ENCODE data around the gene GLP1R.

The GLP1R gene

DNA sequence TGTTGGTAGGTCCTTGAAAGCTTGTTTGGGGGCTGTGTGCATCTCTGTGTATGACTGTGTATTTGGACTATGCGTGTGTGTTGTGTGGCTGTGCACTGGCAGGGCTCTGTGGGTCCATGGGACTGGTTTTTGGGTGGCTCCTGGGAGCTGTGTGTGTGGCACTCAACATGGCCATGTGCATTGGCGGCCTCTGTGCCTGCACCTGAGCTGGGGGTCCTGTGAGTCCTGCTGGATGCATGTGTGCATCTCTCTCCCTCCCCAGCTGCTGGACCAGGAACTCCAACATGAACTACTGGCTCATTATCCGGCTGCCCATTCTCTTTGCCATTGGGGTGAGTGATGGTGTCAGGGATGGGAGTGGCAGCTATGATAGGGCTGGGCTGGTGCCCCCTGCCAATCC, 30.1 kb downstream of the GLP1R start:
- POLR2A ChIA-PET = no interaction called here
- TF ChIP-seq, protein P1, sequence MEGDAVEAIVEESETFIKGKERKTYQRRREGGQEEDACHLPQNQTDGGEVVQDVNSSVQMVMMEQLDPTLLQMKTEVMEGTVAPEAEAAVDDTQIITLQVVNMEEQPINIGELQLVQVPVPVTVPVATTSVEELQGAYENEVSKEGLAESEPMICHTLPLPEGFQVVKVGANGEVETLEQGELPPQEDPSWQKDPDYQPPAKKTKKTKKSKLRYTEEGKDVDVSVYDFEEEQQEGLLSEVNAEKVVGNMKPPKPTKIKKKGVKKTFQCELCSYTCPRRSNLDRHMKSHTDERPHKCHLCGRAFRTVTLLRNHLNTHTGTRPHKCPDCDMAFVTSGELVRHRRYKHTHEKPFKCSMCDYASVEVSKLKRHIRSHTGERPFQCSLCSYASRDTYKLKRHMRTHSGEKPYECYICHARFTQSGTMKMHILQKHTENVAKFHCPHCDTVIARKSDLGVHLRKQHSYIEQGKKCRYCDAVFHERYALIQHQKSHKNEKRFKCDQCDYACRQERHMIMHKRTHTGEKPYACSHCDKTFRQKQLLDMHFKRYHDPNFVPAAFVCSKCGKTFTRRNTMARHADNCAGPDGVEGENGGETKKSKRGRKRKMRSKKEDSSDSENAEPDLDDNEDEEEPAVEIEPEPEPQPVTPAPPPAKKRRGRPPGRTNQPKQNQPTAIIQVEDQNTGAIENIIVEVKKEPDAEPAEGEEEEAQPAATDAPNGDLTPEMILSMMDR (IDR thresholded peaks at IDR 0.05; ENCODE audit: insufficient read depth, low read length, missing control alignments) = no peak
- CTCF ChIA-PET = no interaction called here

DNA sequence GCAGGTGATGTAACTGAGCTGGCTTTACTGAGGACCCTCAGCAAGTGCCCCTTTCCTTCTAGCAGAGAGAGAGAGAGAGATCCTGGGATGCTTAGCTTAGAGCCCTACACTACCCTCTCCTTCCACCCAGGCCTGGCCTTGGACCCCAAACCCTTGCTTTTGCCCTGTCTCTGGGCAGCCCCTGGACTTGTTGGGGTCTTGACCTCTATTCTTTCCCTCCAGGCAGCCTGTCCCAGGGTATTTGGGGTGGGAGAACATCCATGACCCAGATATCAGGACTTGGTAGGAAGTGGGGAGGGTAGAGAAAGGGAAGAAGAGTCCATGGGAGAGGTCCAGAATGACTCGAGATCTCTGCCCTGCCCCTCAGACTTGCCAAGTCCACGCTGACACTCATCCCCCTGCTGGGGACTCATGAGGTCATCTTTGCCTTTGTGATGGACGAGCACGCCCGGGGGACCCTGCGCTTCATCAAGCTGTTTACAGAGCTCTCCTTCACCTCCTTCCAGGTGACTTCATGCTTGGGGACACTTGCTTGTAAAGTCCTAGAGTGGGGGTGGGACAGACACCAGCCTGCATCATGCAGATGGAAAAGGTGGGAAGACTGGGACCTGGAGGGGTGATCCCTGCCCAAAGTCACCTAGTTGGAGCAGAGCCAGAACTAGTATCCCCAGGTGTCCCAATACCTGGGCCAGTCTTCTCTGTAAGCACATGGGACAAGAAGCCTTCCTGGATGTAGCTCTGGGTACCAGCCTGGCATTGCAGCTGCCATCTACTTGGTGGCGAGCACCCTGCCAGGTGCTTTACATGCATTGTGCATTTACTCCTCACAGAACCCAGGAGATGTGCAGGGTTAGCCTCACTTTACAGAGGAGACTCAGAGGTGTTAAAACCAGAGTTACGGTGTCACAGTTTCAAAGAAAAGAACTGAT, 30.9 kb downstream of the GLP1R start:
- TF ChIP-seq, protein P1 (IDR thresholded peaks at IDR 0.05; ENCODE audit: insufficient read depth, low read length, missing control alignments) = no peak
- ChIA-PET POLR2A (no interaction called here), CTCF (no interaction called here)
- DNase-seq (ENCODE audit: low read depth, low spot score) = no peak
- no peak overlapping the region for H3K4me3 ChIP-seq (ENCODE audit: low read depth, low read length)

More for the DNA sequence above, 30.1 kb downstream of the GLP1R start:
- H3K4me3 ChIP-seq (ENCODE audit: low read depth, low read length) = no peak overlapping the region
- no peak for DNase-seq (ENCODE audit: low read depth, low spot score)

DNA sequence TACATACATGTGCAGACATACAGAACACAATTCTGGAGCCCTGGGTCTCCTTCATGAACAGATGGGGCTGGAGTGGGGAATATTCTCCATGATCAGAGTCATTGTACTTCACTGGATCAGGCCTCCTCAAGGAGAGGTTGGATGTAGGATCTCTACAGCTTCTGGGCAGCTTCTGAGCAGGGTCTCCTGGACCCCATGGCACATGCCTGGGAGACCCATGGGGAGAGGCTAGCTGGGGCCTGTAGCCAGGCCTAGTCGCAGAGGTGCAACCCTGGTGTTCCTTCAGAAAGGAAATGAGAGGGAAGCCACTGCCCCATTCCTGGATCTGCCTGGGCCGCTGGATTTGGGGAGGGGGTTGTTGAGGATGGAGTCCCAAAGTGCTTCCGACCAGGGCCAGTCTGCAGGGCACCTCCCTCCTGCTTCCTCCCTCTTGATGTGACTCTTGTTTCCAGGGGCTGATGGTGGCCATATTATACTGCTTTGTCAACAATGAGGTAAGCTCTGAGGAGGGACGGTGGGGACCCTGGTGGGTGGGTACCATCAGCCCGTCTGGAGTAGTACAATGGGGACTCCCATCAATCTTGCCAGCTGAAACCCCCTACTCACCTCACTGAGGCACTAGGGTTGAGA, 31.8 kb downstream of the GLP1R start:
- POLR2A ChIA-PET = no interaction called here
- no peak for DNase-seq (ENCODE audit: low read depth, low spot score)
- CTCF ChIA-PET = no interaction called here
- TF ChIP-seq, protein P1 (IDR thresholded peaks at IDR 0.05; ENCODE audit: insufficient read depth, low read length, missing control alignments) = no peak
- no peak overlapping the region for H3K4me3 ChIP-seq (ENCODE audit: low read depth, low read length)

DNA sequence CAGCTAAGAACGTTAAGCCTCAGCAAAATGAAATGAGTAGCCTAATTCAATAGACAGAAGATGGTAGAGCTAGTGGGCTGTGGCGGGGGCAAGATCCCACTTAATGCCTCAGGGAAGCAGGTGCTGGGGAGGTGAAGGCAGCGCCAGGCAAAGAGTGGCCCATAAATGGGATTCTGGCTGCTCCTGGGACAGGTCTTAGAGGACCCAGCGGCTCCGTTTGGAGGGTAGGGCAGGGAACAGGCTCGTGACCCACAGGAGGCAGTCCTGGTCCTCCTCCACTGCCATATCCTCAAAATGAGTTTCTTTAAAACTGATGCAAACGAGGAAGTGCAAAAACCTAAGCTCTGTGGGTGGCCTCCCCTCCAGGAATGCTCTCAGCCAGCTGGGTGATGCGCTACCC, 33.7 kb downstream of the GLP1R start:
- POLR2A ChIA-PET = no interaction called here
- CTCF ChIA-PET = no interaction called here
- TF ChIP-seq, protein P1 (IDR thresholded peaks at IDR 0.05; ENCODE audit: insufficient read depth, low read length, missing control alignments) = no peak
- no peak for DNase-seq (ENCODE audit: low read depth, low spot score)
- H3K4me3 ChIP-seq (ENCODE audit: low read depth, low read length) = no peak overlapping the region

DNA sequence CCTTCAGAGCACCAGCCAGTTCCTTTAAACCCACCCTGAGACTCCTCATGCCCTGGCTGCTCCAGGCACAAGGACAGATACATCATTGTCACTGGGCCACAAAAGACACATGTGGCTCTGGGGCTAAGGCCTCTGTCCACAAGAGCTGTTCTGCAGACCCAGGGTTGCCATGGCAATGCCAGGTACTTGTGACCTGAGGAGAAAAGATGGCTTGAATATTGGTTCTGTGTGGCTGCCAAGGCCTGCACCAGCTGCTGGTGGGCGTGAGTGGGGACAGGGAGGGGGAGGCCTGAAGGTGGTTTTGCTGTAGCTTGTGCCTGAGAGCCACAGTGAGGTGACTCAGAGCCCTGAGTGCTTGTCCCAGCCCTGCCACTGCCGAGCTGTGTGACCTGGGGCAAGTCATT, 34.7 kb downstream of the GLP1R start:
- no peak overlapping the region for H3K4me3 ChIP-seq (ENCODE audit: low read depth, low read length)
- ChIA-PET CTCF (no interaction called here), POLR2A (no interaction called here)
- no peak for DNase-seq (ENCODE audit: low read depth, low spot score)
- TF ChIP-seq, protein P1 (IDR thresholded peaks at IDR 0.05; ENCODE audit: insufficient read depth, low read length, missing control alignments) = no peak

DNA sequence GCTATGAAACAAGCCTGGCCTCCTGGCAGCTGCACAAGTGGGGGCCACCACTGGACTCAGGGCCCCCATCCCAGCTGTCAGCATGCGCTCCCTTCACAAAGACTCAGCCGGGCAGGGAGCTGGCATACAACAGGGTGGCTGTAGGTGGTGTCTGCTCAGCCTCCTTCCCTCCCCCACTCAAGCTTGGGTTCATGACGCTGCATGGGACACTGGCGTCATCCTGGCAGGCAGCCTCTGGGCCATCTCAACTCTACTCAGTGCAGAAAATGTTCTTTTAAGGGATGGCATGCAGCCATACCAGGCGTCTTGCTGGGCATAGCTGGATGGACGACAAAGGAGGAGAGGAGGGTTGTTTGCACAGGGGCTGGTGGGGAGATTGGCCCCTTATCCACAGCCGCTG, 35.9 kb downstream of the GLP1R start:
- ChIA-PET CTCF (no interaction called here), POLR2A (no interaction called here)

More for the DNA sequence above, 35.9 kb downstream of the GLP1R start:
- no peak for DNase-seq (ENCODE audit: low read depth, low spot score)
- no peak overlapping the region for H3K4me3 ChIP-seq (ENCODE audit: low read depth, low read length)
- TF ChIP-seq, protein P1 (IDR thresholded peaks at IDR 0.05; ENCODE audit: insufficient read depth, low read length, missing control alignments) = no peak
